Heart left ventricle (tissue), 13 donors: ENCODE results near the gene RYK.

Experiments
- POLR2A ChIP-seq, 2 donors: fragments of 450-650 bp; IDR thresholded peaks; one replicate each; pipeline ENCODE4 v1.6.1; 2017; ENCODE audit warnings: antibody characterized with exemption in 2 of 2, mild to moderate bottlenecking in 2 of 2, moderate library complexity in 2 of 2
- TF ChIP-seq, protein P1 (sequence below), 12 donors: fragments of 200-600 bp; sonication (generic) in 4 of 12; IDR thresholded peaks; one replicate each; pipeline versions ENCODE4 v1.5.0 to v1.8.0; 2018 to 2022; ENCODE audit warnings: antibody characterized with exemption in 12 of 12, mild to moderate bottlenecking in 5 of 12
- donor health status: ischemic (EF 13 %, LVEDD 7.1; RV severe dilation, severe dysfunction).
- donor health status: DM: no; HTN: yes; CAD: no.
- donor health status: DM: no; HTN: no; CAD: no.
- donor health status: ischemic (EF 25% LVEDD 6.9; RV normal size, moderate dysfunction).
- donor health status: ischemic (EF 25% LVEDD 5.7; RV mildly dilated, moderate dysfunction).
- donor health status: ischemic (EF 35%, LVEDD 5.7; RV mildly dilated, moderate dysfunction).
- donor health status: nonischemic (EF 11% LVEDD 7.7; RV severe dilation, severe dysfunction).
- donor health status: DM: yes; HTN: yes; CAD: no.
- donor health status: PGD.
- donor health status: ischemic (EF 29% LVEDD 5.4; RV normal size, mild dysfunction).
- donor health status: nonischemic (EF 23%, LVEDD 6.1; RV moderate dilation, normal function).

DNA sequence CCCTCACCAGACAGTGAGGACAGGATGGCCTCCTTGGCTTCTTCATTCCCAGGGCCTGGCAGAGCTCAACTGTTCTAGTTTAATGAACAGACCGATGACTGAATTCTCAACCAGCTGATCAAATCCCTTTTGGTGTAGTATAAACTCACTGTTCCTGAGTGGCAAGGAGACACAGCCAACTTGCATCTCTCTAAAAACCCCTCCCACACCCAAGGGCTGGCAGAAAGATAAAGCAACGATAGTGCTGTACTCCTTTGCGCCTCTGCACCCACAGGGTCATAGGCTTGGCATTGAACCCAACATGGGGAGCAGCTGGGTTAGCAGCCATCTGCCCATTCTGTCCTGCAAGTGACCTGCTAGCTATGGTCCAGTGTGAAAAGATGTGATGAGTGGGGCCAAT lies 103.2 kb downstream of the RYK start:
- no peak for TF ChIP-seq POLR2A (IDR thresholded peaks at IDR 0.05)
- TF ChIP-seq, protein P1, sequence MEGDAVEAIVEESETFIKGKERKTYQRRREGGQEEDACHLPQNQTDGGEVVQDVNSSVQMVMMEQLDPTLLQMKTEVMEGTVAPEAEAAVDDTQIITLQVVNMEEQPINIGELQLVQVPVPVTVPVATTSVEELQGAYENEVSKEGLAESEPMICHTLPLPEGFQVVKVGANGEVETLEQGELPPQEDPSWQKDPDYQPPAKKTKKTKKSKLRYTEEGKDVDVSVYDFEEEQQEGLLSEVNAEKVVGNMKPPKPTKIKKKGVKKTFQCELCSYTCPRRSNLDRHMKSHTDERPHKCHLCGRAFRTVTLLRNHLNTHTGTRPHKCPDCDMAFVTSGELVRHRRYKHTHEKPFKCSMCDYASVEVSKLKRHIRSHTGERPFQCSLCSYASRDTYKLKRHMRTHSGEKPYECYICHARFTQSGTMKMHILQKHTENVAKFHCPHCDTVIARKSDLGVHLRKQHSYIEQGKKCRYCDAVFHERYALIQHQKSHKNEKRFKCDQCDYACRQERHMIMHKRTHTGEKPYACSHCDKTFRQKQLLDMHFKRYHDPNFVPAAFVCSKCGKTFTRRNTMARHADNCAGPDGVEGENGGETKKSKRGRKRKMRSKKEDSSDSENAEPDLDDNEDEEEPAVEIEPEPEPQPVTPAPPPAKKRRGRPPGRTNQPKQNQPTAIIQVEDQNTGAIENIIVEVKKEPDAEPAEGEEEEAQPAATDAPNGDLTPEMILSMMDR (IDR thresholded peaks at IDR 0.05), result no peak
